Germinal center (tissue), 1 donor: ENCODE data around the gene CHST13.
"Not testable (repeated sequence)": the region's sequence is repeated elsewhere in the genome, so short reads cannot be mapped to it uniquely, and the experiment has no call there.

ENCODE experiments used
- DNase-seq: peaks from one replicate; pipeline ENCODE4 v3.0.0; 2012; ENCODE audit warnings: mixed read lengths, low spot score

The CHST13 gene

DNA sequence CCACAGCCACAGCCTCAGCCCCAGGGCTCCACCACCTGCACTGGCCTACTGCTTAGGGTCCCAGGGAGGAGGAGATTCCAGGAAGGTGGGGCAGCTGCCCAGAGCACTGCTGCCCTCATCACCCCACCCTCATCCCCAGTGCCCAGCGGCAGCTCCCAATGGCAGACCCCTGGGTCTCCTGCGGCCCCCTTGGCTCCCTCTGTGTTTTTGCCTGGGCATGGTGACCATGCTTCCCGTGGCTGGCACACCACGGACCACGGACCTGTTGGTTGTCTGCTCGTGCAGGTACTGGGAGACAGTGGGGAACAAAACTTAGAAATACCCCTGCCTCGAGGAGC lies 2.7 kb downstream of the CHST13 start:
- no peak for DNase-seq

DNA sequence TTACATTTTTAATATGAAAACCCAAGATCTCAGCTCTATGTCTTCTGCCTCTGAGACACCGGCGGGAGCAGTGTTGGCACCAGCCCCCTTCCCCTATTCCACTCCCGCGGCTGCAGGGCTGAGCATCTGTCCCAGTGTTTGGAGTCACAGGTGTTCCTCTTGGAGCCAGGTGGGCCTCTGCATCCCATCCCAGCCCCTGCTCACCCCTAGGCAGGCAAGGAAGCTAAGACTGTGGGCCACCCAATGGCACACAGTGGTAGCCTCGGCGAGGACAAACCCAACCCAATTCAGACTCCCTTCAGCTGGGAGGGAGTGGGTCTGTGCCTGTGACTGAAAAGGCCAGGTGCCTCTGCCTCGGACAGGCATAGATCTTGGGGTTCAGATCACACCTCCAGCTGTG lies 3.1 kb downstream of the CHST13 start:
- DNase-seq: no peak

DNA sequence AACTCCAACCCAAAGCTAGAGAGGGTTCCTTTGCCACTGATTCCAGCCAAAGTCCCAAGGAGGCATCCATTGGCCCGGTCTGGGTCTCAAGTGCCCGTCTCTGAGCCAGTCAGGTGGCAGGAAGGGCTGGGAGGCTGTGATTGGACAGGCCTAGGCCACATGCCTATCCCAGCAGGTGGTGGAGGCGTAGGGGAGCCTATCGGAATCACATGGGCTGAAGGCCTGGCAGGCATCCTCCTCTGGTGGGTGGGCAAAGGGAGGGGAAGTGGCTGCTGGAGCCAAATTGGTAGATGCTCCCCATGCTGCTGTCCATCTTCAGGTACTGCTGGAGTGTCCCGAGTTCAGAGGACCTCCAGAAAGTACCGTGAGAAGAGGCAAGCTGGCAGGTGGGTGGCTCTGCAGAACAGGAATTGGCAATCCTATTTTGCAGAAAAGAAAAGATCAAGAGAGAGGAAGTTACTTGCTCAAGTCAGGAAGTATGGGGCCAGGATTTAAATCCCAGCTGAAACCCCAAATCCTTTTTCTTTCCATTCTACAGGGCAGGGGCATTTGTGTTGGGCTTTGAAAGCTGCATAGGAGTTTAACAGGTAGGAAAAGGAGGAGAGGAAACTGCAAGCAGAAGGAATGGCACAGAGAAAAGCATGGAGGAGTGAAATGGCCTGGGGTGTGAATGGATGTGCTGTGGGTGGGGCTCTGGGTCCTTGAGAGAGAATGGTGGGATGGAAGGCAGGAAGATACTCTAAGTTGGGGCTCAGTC lies 3.7 kb downstream of the CHST13 start:
- DNase-seq: no peak

DNA sequence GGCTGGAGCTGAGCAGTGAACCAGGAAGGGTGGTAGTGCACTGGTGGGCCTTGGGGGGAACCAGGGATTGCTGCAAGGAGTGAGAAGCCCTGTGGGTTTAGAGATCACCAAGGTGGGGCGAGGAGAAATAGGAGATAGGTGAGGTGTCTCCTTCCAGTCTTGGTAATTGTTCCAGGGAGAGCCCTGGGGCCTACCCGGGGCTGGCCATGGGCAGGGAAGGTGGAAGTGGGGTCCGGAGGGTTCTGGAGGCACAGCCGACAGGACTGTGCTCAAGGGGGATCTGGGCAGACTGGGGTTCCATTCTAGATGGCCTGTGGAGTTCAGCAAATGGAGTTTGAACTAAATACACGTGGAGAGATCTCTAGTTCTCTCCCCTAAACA lies 4.5 kb downstream of the CHST13 start:
- no peak for DNase-seq

DNA sequence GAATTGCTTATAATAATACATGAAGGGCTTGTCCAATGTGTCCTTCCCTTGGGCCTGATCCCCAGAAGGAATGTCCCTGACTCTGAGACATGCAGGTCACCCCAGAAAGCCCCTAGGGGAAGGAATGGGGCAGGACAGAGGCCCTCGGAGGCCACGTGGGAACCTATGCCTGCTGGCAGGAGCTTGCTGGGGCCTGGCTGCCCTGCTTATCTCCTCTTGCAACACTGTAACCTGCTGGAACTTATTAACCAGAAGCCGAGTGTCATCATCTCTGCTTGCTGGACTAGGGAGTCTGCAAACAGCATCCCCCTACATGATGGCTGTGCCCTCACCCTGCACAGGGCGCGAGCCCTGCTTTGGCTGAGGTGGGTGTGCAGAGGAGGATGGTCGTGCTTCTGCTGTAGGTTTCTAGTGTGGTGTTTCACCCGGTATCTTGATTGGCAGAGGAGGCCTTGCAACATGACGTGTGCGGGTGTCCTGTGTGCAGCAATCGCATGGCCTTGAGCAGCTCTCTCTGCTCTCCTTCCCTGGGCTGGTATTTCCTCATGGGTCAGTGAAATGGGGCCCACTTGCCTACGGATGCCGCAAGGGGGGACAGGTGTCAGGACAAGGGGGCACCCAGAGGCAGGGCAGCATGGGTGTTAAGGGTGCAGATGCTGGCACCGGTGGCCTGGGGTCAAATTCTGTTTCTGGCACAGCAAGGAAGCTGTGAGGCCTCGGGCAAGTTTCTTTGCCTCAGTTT lies 5.0 kb downstream of the CHST13 start:
- no peak for DNase-seq

DNA sequence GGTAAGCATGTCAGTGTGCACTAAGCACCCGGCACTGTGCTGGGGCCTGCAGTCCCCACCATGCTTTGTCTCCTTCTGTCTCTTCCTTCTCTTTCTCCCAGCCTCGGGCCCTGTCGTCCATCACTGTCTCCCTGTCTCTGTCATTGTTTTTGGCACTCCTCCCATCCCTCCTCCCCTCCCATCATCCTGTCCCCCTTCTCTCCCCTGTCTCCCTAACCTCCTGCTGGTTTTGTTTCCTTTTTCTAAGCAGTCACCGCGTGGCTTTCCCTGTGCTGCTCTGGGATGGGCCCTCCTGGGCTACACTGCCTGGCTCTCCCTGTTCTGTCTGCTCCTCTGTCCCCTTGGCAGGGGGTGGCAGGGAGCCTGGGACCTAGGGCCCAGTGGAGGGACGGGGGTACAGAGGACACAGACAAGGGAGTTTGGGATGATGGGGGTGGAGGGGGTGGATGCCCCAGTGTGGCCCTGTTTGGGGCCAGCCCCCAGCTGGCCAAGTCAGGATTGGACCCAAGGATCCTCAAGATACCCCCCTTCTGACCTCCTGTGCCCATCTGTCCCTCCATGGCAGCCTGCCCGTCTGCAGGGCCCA lies 5.7 kb downstream of the CHST13 start:
- DNase-seq: no peak

DNA sequence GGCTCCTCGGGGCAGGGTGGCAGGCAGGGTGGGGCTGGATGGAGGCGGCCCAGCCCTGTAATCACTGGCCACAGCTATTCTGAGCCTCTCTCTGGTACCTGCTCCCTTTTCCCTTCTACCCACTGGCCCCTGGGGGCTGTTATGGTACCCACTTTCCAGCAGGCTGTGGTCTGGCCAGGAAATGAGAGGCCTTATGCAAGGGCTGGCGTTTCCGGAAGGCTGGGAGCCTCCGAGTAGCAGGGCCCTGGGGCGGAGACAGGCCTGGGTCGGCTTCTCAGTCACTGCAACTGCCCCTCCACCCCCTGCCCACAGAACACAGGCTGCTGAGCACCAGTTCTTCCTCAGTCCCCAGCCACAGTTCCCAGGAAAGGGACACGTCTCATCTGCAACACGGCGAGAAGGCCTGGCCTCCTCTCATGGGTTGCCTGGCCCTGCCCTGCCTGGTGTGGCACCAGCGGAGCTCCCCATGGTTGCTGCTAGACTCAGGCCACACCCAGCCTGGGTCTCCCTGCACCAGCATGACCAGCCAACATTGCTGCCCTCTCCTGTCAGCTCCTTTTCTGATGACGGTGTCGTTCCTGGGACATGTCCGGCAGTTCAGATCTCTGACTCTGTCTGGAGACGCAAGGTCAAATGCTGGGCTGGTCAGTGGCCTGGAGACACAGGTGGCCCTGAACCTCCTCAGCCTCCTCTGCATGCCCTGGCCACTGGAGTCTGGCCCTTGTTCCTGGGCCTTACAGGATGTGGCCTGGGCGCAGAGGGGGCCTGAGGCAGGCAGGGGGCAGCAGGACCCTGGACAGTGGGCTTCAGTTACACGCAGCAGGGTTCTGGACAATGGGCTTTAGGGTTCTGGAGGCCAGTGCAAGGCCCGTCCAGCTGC lies 6.5 kb downstream of the CHST13 start:
- DNase-seq: no peak

DNA sequence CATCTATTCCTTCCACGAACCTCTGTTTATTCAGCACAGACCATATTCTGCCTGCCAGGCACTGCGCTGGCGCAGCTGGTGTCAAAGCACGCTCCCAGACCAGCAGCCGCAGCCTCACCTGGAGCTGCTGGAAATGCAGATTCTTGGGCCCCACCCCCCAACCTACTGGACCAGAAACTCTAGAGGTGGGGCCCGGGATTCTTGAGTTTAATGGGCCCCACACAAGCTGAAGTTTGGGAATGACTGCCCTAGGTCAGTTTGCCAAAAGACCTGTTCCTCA lies 7.0 kb downstream of the CHST13 start:
- no peak for DNase-seq

DNA sequence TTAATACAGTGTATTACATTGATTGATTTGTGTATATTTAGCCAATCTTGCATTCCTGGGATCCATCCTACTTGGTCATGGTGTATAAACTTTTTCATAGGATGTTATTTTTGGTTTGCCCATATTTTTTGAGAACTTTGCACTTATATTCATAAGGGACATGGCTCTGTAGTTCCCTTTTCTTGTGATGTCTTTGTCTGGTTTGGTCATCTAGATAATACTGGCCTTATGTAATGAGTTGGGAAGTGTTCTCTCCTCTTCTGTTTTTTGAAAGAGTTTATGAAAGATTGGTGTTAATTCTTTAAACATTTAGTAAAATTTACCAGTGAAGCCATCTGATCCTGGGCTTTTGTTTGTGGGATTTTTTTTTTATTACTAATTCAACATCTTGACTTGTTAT lies 9.6 kb downstream of the CHST13 start:
- DNase-seq: no peak

DNA sequence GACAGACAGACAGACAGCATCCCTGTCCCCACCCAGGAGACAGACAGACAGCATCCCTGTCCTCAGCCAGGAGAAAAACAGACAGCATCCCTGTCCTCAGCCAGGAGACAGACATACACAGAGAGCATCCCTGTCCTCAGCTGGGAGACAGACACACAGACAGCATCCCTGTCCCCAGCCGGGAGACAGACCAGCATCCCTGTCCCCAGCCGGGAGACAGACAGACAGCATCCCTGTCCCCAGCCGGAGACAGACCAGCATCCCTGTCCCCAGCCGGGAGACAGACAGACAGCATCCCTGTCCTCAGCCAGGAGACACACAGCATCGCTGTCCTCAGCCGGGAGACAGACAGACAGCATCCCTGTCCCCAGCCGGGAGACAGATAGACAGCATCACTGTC lies 10.8 kb downstream of the CHST13 start:
- DNase-seq: not testable (repeated sequence)

DNA sequence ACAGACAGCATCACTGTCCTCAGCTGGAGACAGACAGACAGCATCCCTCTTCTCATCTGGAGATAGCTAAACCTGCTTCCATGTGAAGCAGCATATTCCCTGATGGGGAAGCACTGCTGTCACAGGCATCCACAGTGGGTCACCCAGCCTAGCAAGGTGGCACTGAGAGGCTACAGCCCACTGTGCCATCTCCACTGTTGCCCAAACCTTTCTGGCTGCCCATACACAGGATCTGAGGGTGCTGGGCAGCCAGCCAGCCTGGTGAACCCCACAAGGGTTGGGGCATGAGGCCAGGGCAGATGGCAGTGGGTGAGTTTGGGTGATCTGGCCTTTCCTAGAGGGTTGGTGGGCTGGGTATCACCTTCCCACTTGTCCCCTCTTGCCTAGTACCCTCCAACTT lies 11.7 kb downstream of the CHST13 start:
- DNase-seq: no peak

DNA sequence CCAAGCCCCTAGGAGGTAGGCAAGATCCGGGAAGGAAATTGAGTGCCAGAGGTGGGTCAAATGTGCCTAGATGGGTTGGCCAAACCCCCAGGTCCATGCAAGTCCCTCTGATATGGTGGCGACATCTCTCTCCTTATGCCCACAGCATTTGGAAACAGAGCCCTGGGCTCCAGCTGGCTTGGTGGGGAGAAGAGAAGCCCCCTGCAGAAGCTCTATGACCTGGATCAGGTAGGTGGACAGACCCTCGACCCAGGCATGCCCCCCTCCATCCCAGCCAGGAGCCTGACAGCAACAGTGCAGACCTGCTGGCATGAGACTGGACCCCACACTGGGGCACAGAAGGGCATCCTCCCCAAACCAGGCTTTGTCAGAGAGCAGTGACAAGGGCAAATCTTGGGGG lies 12.2 kb downstream of the CHST13 start:
- no peak for DNase-seq

DNA sequence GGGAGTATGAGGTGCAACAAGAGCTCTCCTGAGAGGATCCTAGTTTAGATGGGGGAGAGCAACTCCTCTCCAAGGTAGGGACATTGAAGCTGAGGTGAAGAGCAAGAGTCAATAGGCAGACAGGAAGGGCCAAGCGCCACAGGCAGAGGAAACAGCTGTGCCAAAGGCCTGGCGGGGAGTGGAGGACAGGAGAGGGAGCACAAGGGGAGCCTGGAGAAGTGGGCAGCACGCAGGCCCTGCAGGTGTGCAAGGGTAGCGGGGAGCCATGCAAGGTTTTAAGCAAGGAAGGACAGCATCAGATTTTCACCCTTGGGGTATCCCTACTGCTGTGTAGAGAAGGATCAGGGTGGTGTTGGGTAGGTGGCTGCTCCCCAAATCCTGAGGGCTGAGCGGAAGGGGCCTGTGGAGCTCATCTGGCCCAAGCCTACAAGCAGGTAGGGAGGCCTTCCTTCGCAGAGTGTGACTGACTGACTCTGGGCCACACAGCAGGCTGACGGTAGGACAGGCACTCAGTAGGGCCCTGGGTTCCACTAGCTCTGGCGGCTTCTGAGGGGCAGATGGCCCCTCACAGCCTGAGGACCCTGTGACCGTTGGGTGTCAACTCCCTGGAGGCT lies 13.3 kb downstream of the CHST13 start:
- DNase-seq: no peak

DNA sequence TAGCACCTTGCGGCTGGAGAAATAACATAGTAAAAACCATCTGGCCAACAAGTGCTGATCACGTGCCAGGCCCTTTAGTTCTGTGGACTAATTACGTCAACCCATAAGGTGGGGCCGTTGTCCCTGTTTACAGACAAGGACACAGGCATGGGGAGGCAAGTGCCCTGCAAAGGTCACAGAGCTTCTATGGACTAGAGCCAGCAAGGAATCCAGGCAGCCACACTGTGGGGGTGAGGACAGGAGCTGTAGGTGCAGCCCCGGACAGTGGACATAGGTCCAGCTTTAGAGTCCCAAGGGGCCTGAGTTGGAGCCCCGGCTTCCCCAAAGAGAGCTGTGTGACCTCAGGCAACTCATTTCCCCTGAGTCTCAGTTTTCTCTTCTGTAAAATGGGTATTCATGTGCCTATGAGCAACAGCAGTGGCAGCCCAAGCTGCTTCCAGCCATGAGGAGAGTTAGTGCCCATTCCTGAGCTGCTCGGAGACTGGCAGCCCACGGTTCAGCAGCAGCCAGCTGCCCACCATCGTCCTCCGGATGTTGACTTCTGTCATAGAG lies 13.9 kb downstream of the CHST13 start:
- no peak for DNase-seq

DNA sequence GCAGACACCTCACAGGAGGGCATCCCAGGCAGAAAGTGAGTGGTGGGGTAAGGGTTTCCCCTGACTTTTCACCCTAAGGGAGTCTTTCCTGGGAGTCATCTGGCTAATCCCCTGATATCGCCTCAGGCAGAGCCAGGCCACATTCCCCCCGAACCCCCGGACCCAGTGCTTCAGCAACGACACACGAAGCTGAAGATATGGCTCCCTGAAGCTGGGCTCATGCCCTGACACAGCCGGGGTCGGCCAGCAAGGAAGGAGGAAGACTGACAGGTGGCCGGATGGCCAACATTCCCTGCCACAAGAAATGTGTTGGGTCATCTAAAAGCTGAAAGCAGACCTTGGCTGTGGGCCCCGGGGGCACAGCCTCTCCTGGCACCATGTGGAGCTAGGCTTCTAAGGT lies 14.4 kb downstream of the CHST13 start:
- no peak for DNase-seq

DNA sequence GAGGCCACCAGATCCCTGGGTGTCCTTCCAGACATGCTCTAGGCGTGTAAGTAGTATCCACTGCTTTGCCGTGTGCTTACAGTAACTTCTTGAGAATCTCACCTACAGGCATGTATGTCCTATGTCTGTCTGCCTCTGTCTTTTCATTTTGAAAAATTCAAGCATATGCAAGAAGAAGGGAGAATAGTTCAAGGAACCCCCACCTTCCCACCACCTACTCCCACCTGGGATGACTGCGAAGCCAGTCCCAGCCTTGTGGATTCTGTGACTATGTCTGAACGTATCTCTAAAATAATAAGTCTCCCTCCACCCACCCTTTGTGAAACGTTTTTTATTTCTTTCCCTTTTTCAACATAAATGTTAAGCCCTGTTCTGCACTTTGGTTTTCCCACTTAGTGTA lies 15.0 kb downstream of the CHST13 start:
- no peak for DNase-seq

DNA sequence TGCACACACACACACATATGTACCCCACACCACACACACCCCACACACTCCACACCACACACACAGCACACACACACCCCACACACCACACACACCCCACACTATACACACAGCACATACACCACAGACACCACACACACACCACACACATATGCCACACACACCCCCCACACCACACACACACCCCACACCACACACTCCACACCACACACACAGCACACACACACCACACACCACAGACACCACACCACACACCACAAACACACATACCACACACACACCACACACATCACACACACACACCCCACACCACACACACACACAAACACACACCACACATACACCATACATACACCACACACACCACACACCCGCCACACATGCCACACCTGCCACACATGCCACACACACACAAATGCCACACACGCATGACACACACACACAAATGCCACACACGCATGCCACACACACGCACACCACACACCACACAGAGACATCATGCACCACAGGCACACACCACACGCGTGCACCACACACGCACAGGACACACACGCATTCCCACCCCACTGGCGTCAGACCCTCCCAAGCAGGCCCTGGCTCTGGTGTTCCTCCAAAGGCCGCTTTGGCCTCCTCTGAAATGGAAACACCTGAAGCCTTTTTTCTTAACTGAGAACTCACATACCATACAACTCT lies 15.7 kb downstream of the CHST13 start:
- no peak for DNase-seq

DNA sequence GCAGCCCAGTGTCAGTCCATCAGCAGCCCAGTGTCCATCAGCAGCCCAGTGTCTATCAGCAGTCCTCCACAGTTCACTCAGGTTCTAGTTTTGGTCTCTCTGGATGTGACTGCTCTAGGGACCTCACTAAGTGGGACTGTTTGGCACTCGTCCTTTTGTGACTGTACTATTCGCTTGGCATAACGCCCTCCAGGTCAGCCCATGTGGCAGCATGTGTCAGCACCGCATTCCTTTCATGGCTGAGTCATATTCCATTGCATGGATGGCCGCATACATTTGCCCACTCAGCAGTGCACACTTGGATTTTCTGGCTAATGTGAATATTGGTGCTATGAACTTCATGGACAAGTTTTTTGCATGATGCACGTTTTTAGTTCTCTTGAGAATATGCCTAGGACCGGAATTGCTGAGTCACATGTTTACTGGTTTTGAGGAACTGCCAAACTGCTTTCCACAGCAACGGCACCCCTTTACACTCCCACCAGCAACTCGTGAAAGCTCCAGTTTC lies 16.4 kb downstream of the CHST13 start:
- no peak for DNase-seq

DNA sequence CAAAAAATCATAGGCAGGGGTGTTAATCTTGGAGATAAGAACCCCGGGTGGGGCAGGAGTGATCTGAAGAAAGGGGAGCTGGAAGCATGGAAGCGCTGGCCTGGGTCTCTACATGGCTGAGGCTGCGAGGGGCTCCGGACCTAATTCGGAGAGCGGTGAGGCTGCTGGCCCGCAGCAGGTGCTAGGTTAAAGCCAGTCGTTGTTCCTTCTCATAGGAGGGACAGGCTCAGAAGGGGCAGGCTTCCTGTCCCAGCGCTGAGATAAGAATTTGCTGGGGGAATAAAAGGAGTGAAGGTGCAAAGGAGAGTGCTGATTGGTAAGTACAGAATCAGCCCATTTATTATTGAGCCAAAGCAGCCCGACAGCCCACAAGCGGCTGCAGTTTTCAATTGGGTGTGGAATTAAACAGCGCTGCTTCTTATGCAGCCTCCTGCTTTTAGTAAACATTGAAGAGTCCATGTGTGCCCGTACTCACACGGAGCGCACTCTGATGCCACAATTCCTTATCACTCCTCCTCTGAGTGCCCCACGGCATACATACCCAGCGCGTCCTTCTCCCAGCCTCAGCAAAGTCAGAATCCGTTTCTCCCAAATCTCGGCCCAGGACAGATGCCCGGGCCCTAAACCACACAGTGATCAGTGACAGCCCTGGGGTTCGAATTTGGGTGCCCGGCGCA lies 17.1 kb downstream of the CHST13 start:
- no peak for DNase-seq

DNA sequence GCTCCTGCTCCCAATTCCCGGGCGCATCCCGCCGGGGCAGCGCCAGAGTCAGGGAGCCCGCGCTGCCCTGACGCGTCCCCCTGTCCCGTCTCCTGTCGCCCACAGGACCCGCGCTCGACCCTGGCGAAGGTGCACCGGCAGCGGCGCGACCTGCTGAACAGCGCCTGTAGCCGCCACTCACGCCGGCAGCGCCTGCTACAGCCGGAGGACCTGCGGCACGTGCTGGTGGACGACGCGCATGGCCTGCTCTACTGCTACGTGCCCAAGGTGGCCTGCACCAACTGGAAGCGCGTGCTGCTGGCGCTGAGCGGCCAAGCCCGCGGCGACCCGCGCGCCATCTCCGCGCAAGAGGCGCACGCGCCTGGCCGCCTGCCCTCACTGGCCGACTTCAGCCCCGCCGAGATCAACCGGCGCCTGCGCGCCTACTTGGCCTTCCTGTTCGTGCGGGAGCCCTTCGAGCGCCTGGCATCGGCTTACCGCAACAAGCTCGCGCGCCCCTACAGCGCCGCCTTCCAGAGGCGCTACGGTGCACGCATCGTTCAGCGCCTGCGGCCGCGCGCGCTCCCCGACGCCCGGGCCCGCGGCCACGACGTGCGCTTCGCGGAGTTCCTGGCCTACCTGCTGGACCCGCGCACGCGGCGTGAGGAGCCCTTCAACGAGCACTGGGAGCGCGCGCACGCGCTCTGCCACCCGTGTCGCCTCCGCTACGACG lies 17.8 kb downstream of the CHST13 start:
- no peak for DNase-seq
